ENCODE results near the gene ANKRD6. TPM values are rescaled to one million over a fixed set of nuclear protein-coding genes. Genes with fewer than 3 reads are reported as not detected.

ANKRD6 gene
- total RNA-seq, 1 experiment from 2014 or later, result 14.7 TPM

GRCh38 chr6:89611666-89612065 is 178.7 kb downstream of the ANKRD6 start:
- intact Hi-C loops (cut with micrococcal nuclease; ENCODE audit: unreplicated experiment), result no loop called here
- no TSS peak for BruUV-seq (replicated peaks)
- no peak overlapping the region for H3K27ac Mint-ChIP-seq (ENCODE audit: unreplicated experiment)

GRCh38 chr6:89612121-89612520 is 179.2 kb downstream of the ANKRD6 start:
- Mint-ChIP-seq H3K4me3 (ENCODE audit: low read depth, unreplicated experiment) (no peak overlapping the region), H3K27me3 (ENCODE audit: unreplicated experiment) (no peaks in the 10 kb centered on the region), H3K9me3 (ENCODE audit: low read depth, unreplicated experiment) (no peaks in the 10 kb centered on the region), H3K27ac (ENCODE audit: unreplicated experiment) (no peak overlapping the region), H3K36me3 (ENCODE audit: insufficient read depth, unreplicated experiment) (no peaks in the 10 kb centered on the region), H3K4me1 (ENCODE audit: low read depth, unreplicated experiment) (no peaks in the 10 kb centered on the region)
- CTCF ChIA-PET, result no interaction called here
- BruUV-seq (replicated peaks), result no TSS peak
- DNase-seq, result no peak
- no peak for TF ChIP-seq CTCF (IDR thresholded peaks at IDR 0.05; ENCODE audit: unreplicated experiment)
- intact Hi-C loops (cut with micrococcal nuclease; ENCODE audit: unreplicated experiment), result no loop called here

More at GRCh38 chr6:89611666-89612065, 178.7 kb downstream of the ANKRD6 start:
- Mint-ChIP-seq H3K27me3 (ENCODE audit: unreplicated experiment) (no peaks in the 10 kb centered on the region), H3K36me3 (ENCODE audit: insufficient read depth, unreplicated experiment) (no peaks in the 10 kb centered on the region), H3K9me3 (ENCODE audit: low read depth, unreplicated experiment) (no peaks in the 10 kb centered on the region), H3K4me3 (ENCODE audit: low read depth, unreplicated experiment) (no peak overlapping the region), H3K4me1 (ENCODE audit: low read depth, unreplicated experiment) (no peaks in the 10 kb centered on the region)
- TF ChIP-seq CTCF (IDR thresholded peaks at IDR 0.05; ENCODE audit: unreplicated experiment), result no peak
- CTCF ChIA-PET, result no interaction called here
- no peak for DNase-seq

- intact Hi-C loops (cut with micrococcal nuclease; ENCODE audit: unreplicated experiment), result no loop called here
- CTCF ChIA-PET, result no interaction called here
- Mint-ChIP-seq H3K36me3 (ENCODE audit: insufficient read depth, unreplicated experiment) (no peaks in the 10 kb centered on the region), H3K4me1 (ENCODE audit: low read depth, unreplicated experiment) (no peaks in the 10 kb centered on the region), H3K27ac (ENCODE audit: unreplicated experiment) (no peak overlapping the region), H3K4me3 (ENCODE audit: low read depth, unreplicated experiment) (no peak overlapping the region), H3K9me3 (ENCODE audit: low read depth, unreplicated experiment) (no peaks in the 10 kb centered on the region), H3K27me3 (ENCODE audit: unreplicated experiment) (no peaks in the 10 kb centered on the region)
- DNase-seq, result no peak
- no peak for TF ChIP-seq CTCF (IDR thresholded peaks at IDR 0.05; ENCODE audit: unreplicated experiment)
- BruUV-seq (replicated peaks), result no TSS peak
Measured at GRCh38 chr6:89613790-89614189, 180.8 kb downstream of the ANKRD6 start.

- Mint-ChIP-seq H3K9me3 (ENCODE audit: low read depth, unreplicated experiment) (no peaks in the 10 kb centered on the region), H3K27ac (ENCODE audit: unreplicated experiment) (no peak overlapping the region), H3K27me3 (ENCODE audit: unreplicated experiment) (no peaks in the 10 kb centered on the region), H3K4me1 (ENCODE audit: low read depth, unreplicated experiment) (no peaks in the 10 kb centered on the region), H3K4me3 (ENCODE audit: low read depth, unreplicated experiment) (no peak overlapping the region), H3K36me3 (ENCODE audit: insufficient read depth, unreplicated experiment) (no peaks in the 10 kb centered on the region)
- intact Hi-C loops (cut with micrococcal nuclease; ENCODE audit: unreplicated experiment), result no loop called here
- TF ChIP-seq CTCF (IDR thresholded peaks at IDR 0.05; ENCODE audit: unreplicated experiment), result no peak
- BruUV-seq (replicated peaks), result no TSS peak
- CTCF ChIA-PET, result interaction anchor here (0.6 kb wide), 1 partner anchor 9 kb away, joined by 3 read pairs; no protein-coding TSS in a partner anchor
- DNase-seq, result no peak
Measured at GRCh38 chr6:89615882-89616281, 182.9 kb downstream of the ANKRD6 start.
